ENCODE measurements around the gene TRIP12. TPM values are rescaled to one million over a fixed set of nuclear protein-coding genes. Genes with fewer than 3 reads are reported as not detected.

The TRIP12 gene
- total and polyA plus RNA-seq, 2 donors (not counting 3 experiments of a cell fraction or from before 2014, with no cell fraction given), result 53.8 to 278 TPM

DNA sequence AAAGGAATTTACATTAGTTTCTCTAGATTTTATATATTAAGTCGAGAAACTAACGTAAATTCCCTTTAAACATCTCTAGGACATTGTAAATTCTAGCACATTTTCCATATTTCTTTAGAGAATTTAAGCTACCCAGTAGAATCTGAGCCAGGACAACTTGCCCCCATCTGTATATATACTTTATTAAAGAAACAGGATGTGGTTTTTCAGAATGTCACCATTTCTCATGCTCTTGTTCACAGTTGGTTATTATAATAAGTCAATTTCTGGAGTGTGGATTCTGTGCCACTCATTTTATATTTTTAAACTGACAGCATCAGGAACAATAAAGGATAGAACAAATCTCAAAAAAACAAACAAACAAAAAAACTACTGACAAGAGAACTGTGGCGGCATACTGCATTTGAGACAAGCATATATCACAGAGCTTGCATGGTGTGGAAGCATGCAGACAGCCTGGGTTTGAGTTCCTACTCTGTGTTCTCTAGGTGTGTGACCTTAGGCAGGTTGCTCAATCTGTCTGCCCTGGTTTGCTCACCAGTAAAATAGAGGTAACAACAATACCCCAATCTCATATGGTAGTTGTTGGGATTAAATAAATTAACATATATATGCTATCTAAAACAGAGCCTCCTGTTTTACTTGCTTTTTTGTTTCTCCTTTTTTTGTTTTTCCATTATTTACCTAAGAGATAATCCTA is 146.0 kb downstream of the TRIP12 start:
- POLR2A ChIA-PET, result no interaction called here
- Histone ChIP-seq H3K27me3 (ENCODE audit: control insufficient read depth in 2 of 2, insufficient read depth in 2 of 2, low read length in 2 of 2) (no peaks in the 10 kb centered on the region), H3K9ac (replicated peaks; ENCODE audit: extremely low read depth, insufficient read depth, low read length) (no peak overlapping the region), H4K20me1 (replicated peaks; ENCODE audit: control insufficient read depth, extremely low read depth, insufficient read depth, low read length) (no peaks in the 10 kb centered on the region), H3K4me3 (replicated peaks in 1 of 3; ENCODE audit: insufficient read depth in 1 of 3, low read depth in 1 of 3, low read length in 3 of 3) (no peak overlapping the region), H3K36me3 (ENCODE audit: control insufficient read depth in 2 of 2, extremely low read depth in 1 of 2, insufficient read depth in 2 of 2, low read length in 2 of 2) (peaks cover 25 to 27% of the 10 kb centered on the region in 2 experiments), H3K79me2 (ENCODE audit: control insufficient read depth, insufficient read depth, low read length) (peaks cover 10% of the 10 kb centered on the region), H3K4me2 (ENCODE audit: insufficient read depth, low read length) (no peak overlapping the region), H3K9me1 (replicated peaks; ENCODE audit: control insufficient read depth, extremely low read depth, insufficient read depth, low read length) (no peaks in the 10 kb centered on the region), H3K27ac (ENCODE audit: insufficient read depth, low read depth, low read length) (no peak overlapping the region), H3K9me3 (replicated peaks; ENCODE audit: control insufficient read depth, insufficient read depth, low read length) (no peaks in the 10 kb centered on the region), H2AFZ (ENCODE audit: low read depth, low read length) (no peak overlapping the region), H3K4me1 (ENCODE audit: control insufficient read depth, extremely low read depth, insufficient read depth, low read length) (peaks cover 5% of the 10 kb centered on the region)
- dilution Hi-C loops (cut with MboI; ENCODE audit: extremely low pct_ligation_motif_present, low sequenced_read_pairs), result no loop called here
- CTCF ChIA-PET, result no interaction called here
- no peak for FAIRE-seq
- DNase-seq (ENCODE audit: low read depth, low spot score), result no peak
- TF ChIP-seq EZH2 (IDR thresholded peaks at IDR 0.05; ENCODE audit: borderline replicate concordance, low read depth, low read length, severe bottlenecking) (no peak), POLR2AphosphoS5 (IDR thresholded peaks at IDR 0.05; ENCODE audit: insufficient read depth, low read depth, low read length) (no peak), FOS (IDR thresholded peaks at IDR 0.05; ENCODE audit: borderline replicate concordance, insufficient read depth, low read length) (no peak), MYC (IDR thresholded peaks at IDR 0.05; ENCODE audit: low read depth, low read length) (no peak), JUN (IDR thresholded peaks at IDR 0.05; ENCODE audit: borderline replicate concordance, insufficient read depth, insufficient read length, low read depth) (no peak)
- TF ChIP-seq, protein P1, sequence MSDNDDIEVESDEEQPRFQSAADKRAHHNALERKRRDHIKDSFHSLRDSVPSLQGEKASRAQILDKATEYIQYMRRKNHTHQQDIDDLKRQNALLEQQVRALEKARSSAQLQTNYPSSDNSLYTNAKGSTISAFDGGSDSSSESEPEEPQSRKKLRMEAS (IDR thresholded peaks at IDR 0.05; ENCODE audit: insufficient read depth, insufficient read length), result no peak
- intact Hi-C loops (cut with micrococcal nuclease), result no loop called here
- no TSS peak for BruUV-seq (replicated peaks)

DNA sequence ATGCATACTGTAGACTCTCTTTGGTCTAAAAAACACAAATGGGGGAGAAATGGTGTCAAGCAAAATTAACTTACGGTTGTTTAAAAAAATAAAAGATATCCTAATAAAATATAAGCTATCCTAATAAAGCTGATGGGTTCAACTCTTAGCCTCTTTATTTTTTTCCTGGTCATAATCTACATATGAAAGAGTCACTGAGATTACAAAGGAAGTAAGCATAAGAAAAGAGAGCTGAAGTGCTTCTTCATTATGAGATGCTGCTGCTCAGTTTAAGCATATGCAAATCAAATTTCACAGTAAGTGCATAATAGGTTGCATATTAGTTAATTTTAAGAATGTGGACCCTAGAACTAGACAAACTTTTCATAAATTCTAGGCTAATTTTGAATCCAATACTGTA is 147.6 kb downstream of the TRIP12 start:
- POLR2A ChIA-PET, result no interaction called here
- no peak for FAIRE-seq

More for the DNA sequence above, 147.6 kb downstream of the TRIP12 start:
- no peak for DNase-seq (ENCODE audit: low read depth, low spot score)
- Histone ChIP-seq H3K27ac (ENCODE audit: insufficient read depth, low read depth, low read length) (no peak overlapping the region), H3K36me3 (ENCODE audit: control insufficient read depth in 2 of 2, extremely low read depth in 1 of 2, insufficient read depth in 2 of 2, low read length in 2 of 2) (peaks cover 21 to 26% of the 10 kb centered on the region in 2 experiments), H3K4me1 (ENCODE audit: control insufficient read depth, extremely low read depth, insufficient read depth, low read length) (peaks cover 3% of the 10 kb centered on the region), H2AFZ (ENCODE audit: low read depth, low read length) (no peak overlapping the region), H3K9me3 (replicated peaks; ENCODE audit: control insufficient read depth, insufficient read depth, low read length) (no peaks in the 10 kb centered on the region), H3K4me2 (ENCODE audit: insufficient read depth, low read length) (no peak overlapping the region), H3K9ac (replicated peaks; ENCODE audit: extremely low read depth, insufficient read depth, low read length) (no peak overlapping the region), H3K79me2 (ENCODE audit: control insufficient read depth, insufficient read depth, low read length) (no peaks in the 10 kb centered on the region), H3K9me1 (replicated peaks; ENCODE audit: control insufficient read depth, extremely low read depth, insufficient read depth, low read length) (no peaks in the 10 kb centered on the region), H4K20me1 (replicated peaks; ENCODE audit: control insufficient read depth, extremely low read depth, insufficient read depth, low read length) (no peaks in the 10 kb centered on the region), H3K27me3 (ENCODE audit: control insufficient read depth in 2 of 2, insufficient read depth in 2 of 2, low read length in 2 of 2) (no peaks in the 10 kb centered on the region), H3K4me3 (replicated peaks in 1 of 3; ENCODE audit: insufficient read depth in 1 of 3, low read depth in 1 of 3, low read length in 3 of 3) (no peak overlapping the region)
- CTCF ChIA-PET, result interaction anchor here (1.3 kb wide), 1 partner anchor 27 kb away, joined by 3 read pairs; no protein-coding TSS in a partner anchor
- no TSS peak for BruUV-seq (replicated peaks)
- dilution Hi-C loops (cut with MboI; ENCODE audit: extremely low pct_ligation_motif_present, low sequenced_read_pairs), result no loop called here
- TF ChIP-seq POLR2AphosphoS5 (IDR thresholded peaks at IDR 0.05; ENCODE audit: insufficient read depth, low read depth, low read length) (no peak), FOS (IDR thresholded peaks at IDR 0.05; ENCODE audit: borderline replicate concordance, insufficient read depth, low read length) (no peak), MYC (IDR thresholded peaks at IDR 0.05; ENCODE audit: low read depth, low read length) (no peak), POLR2A (IDR thresholded peaks at IDR 0.05; ENCODE audit: low read depth, low read length) (no peak), JUN (IDR thresholded peaks at IDR 0.05; ENCODE audit: borderline replicate concordance, insufficient read depth, insufficient read length, low read depth) (no peak), GATA2 (IDR thresholded peaks at IDR 0.05; ENCODE audit: insufficient read depth, insufficient read length, low read depth, low read length) (no peak)
- TF ChIP-seq, protein P1 (IDR thresholded peaks at IDR 0.05; ENCODE audit: insufficient read depth, insufficient read length), result no peak
- TF ChIP-seq, protein P2, sequence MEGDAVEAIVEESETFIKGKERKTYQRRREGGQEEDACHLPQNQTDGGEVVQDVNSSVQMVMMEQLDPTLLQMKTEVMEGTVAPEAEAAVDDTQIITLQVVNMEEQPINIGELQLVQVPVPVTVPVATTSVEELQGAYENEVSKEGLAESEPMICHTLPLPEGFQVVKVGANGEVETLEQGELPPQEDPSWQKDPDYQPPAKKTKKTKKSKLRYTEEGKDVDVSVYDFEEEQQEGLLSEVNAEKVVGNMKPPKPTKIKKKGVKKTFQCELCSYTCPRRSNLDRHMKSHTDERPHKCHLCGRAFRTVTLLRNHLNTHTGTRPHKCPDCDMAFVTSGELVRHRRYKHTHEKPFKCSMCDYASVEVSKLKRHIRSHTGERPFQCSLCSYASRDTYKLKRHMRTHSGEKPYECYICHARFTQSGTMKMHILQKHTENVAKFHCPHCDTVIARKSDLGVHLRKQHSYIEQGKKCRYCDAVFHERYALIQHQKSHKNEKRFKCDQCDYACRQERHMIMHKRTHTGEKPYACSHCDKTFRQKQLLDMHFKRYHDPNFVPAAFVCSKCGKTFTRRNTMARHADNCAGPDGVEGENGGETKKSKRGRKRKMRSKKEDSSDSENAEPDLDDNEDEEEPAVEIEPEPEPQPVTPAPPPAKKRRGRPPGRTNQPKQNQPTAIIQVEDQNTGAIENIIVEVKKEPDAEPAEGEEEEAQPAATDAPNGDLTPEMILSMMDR (IDR thresholded peaks at IDR 0.05; ENCODE audit: extremely low read depth in 1 of 2, insufficient read depth in 1 of 2, low read depth in 1 of 2, low read length in 2 of 2), result no peak
- intact Hi-C loops (cut with micrococcal nuclease), result no loop called here
